Urinary bladder (tissue), 4 donors: Measurements from ENCODE around the gene UST. TPM values are rescaled to one million over a fixed set of nuclear protein-coding genes. Genes with fewer than 3 reads are reported as not detected.

Source experiments
- DNase-seq: peaks from one replicate; pipeline ENCODE4 v3.0.0-alpha.2; 2015; ENCODE audit errors: extremely low spot score
- H3K27ac ChIP-seq: one replicate; pipeline ENCODE4 v1.5.1; 2013; ENCODE audit warnings: low read depth, mild to moderate bottlenecking, moderate library complexity
- H3K36me3 ChIP-seq: one replicate; pipeline ENCODE4 v1.6.1; 2013; ENCODE audit warnings: mild to moderate bottlenecking, moderate library complexity; ENCODE audit not compliant: insufficient read depth
- H3K4me1 ChIP-seq: one replicate; pipeline ENCODE4 v1.6.1; 2013; ENCODE audit warnings: mild to moderate bottlenecking, moderate library complexity; ENCODE audit not compliant: insufficient read depth
- H3K4me3 ChIP-seq: one replicate; pipeline ENCODE4 v1.5.1; 2013; ENCODE audit warnings: low read depth, low read length
- WGBS: extraction: QIAGEN DNeasy Blood & Tissue Kit; methylation state at CpG from one replicate; pipeline ENCODE4 v1.1.7; 2013; 5-methylcytosine and 5-hydroxymethylcytosine counted together
- polyA plus RNA-seq: library from polyadenylated mRNA; stranded (reverse); fragments of 200-250 nt; gene quantifications from one replicate; pipeline ENCODE4 v1.2.3, GENCODE V29; 2013
- total RNA-seq: library from RNA; depleted of rRNA; stranded (reverse); fragments of >200 nt; gene quantifications from one replicate; pipeline ENCODE4 v1.2.3, GENCODE V29; 2014
- donor health status: healthy with polysubstance abuse.
- donor health status: healthy.

Gene UST
- total and polyA plus RNA-seq, 2 donors: 12.4 to 27.8 TPM

GRCh38 chr6:149043476-149044130 is 296.8 kb downstream of the UST start:
- 96% methylated on average over 10 of the region's 10 CpGs for WGBS
- DNase-seq: no peak
- Histone ChIP-seq H3K36me3 (no peaks in the 10 kb centered on the region), H3K27ac (no peak overlapping the region), H3K4me3 (no peak overlapping the region), H3K4me1 (no peaks in the 10 kb centered on the region)

- 80% methylated on average over 8 of the region's 8 CpGs for WGBS
- DNase-seq: no peak
- Histone ChIP-seq H3K27ac (no peak overlapping the region), H3K4me3 (no peak overlapping the region), H3K36me3 (no peaks in the 10 kb centered on the region), H3K4me1 (no peaks in the 10 kb centered on the region)
These were observed 297.7 kb downstream of the UST start for GRCh38 chr6:149044528-149044927.

- WGBS: 89% methylated on average over 2 of the region's 2 CpGs
- no peak overlapping the region for H3K4me3 ChIP-seq
- DNase-seq: no peak
- no peaks in the 10 kb centered on the region for H3K4me1 ChIP-seq
- H3K36me3 ChIP-seq: no peaks in the 10 kb centered on the region
- H3K27ac ChIP-seq: no peak overlapping the region
These were observed 298.6 kb downstream of the UST start for GRCh38 chr6:149045404-149045803.

- no peaks in the 10 kb centered on the region for H3K4me1 ChIP-seq
- no peak for DNase-seq
These were observed 299.5 kb downstream of the UST start for GRCh38 chr6:149046164-149046821.

GRCh38 chr6:149046822-149047246 is 300.0 kb downstream of the UST start:
- H3K27ac ChIP-seq: no peak overlapping the region
- WGBS: 59% methylated on average over 3 of the region's 3 CpGs
- no peak overlapping the region for H3K4me3 ChIP-seq
- DNase-seq: no peak
- H3K36me3 ChIP-seq: no peaks in the 10 kb centered on the region
- H3K4me1 ChIP-seq: no peaks in the 10 kb centered on the region

More at GRCh38 chr6:149046164-149046821, 299.5 kb downstream of the UST start:
- Histone ChIP-seq H3K4me3 (no peak overlapping the region), H3K36me3 (no peaks in the 10 kb centered on the region), H3K27ac (no peak overlapping the region)
- 94% methylated on average over 6 of the region's 6 CpGs for WGBS

GRCh38 chr6:149049230-149049629 is 302.4 kb downstream of the UST start:
- Histone ChIP-seq H3K4me3 (no peak overlapping the region), H3K27ac (no peak overlapping the region), H3K4me1 (no peaks in the 10 kb centered on the region), H3K36me3 (no peaks in the 10 kb centered on the region)
- no peak for DNase-seq
- 84% methylated on average over 2 of the region's 2 CpGs for WGBS

GRCh38 chr6:149050160-149050559 is 303.3 kb downstream of the UST start:
- no peak for DNase-seq
- no peaks in the 10 kb centered on the region for H3K36me3 ChIP-seq
- H3K4me1 ChIP-seq: no peaks in the 10 kb centered on the region
- H3K4me3 ChIP-seq: no peak overlapping the region
- 66% methylated on average over 1 of the region's 1 CpG for WGBS
- H3K27ac ChIP-seq: no peak overlapping the region

GRCh38 chr6:149052350-149053106 is 305.7 kb downstream of the UST start:
- Histone ChIP-seq H3K27ac (no peak overlapping the region), H3K4me3 (no peak overlapping the region), H3K36me3 (no peaks in the 10 kb centered on the region), H3K4me1 (no peaks in the 10 kb centered on the region)
- WGBS: 90% methylated on average over 6 of the region's 6 CpGs
- DNase-seq: no peak

- Histone ChIP-seq H3K4me3 (no peak overlapping the region), H3K27ac (no peak overlapping the region), H3K36me3 (no peaks in the 10 kb centered on the region), H3K4me1 (no peaks in the 10 kb centered on the region)
- 95% methylated on average over 4 of the region's 4 CpGs for WGBS
- no peak for DNase-seq
These were observed 307.2 kb downstream of the UST start for GRCh38 chr6:149053848-149054558.

GRCh38 chr6:149054559-149055194 is 307.8 kb downstream of the UST start:
- H3K4me3 ChIP-seq: no peak overlapping the region
- no peaks in the 10 kb centered on the region for H3K4me1 ChIP-seq
- no peak for DNase-seq
- H3K27ac ChIP-seq: no peak overlapping the region
- no peaks in the 10 kb centered on the region for H3K36me3 ChIP-seq
- WGBS: 78% methylated on average over 8 of the region's 8 CpGs

GRCh38 chr6:149055195-149055899 is 308.5 kb downstream of the UST start:
- DNase-seq: no peak
- H3K4me3 ChIP-seq: no peak overlapping the region
- H3K36me3 ChIP-seq: no peaks in the 10 kb centered on the region
- WGBS: 83% methylated on average over 5 of the region's 5 CpGs
- no peak overlapping the region for H3K27ac ChIP-seq
- no peaks in the 10 kb centered on the region for H3K4me1 ChIP-seq

GRCh38 chr6:149056777-149057463 is 310.1 kb downstream of the UST start:
- DNase-seq: no peak
- Histone ChIP-seq H3K36me3 (no peaks in the 10 kb centered on the region), H3K4me3 (no peak overlapping the region), H3K27ac (no peak overlapping the region), H3K4me1 (peaks cover 2% of the 10 kb centered on the region)
- 89% methylated on average over 4 of the region's 4 CpGs for WGBS
